ENCODE measurements around the gene RBM41.
A peak's percentile ranks its signal among the peaks of the same experiment; 100 is the strongest.

The RBM41 gene

GRCh38 chrX:107146670-107147069 is 28.0 kb upstream of the RBM41 start:
- H3K4me3 ChIP-seq (ENCODE audit: low read length) = no peak overlapping the region
- no peak for DNase-seq (ENCODE audit: low read depth)
- TF ChIP-seq CTCF (conservative IDR thresholded peaks at IDR 0.05; ENCODE audit: low read depth, low read length) = no peak

GRCh38 chrX:107135965-107136307 is 17.3 kb upstream of the RBM41 start:
- H3K4me3 ChIP-seq (ENCODE audit: low read length) = no peak overlapping the region
- TF ChIP-seq CTCF (conservative IDR thresholded peaks at IDR 0.05; ENCODE audit: low read depth, low read length) = no peak
- DNase-seq (ENCODE audit: low read depth) = no peak

DNA sequence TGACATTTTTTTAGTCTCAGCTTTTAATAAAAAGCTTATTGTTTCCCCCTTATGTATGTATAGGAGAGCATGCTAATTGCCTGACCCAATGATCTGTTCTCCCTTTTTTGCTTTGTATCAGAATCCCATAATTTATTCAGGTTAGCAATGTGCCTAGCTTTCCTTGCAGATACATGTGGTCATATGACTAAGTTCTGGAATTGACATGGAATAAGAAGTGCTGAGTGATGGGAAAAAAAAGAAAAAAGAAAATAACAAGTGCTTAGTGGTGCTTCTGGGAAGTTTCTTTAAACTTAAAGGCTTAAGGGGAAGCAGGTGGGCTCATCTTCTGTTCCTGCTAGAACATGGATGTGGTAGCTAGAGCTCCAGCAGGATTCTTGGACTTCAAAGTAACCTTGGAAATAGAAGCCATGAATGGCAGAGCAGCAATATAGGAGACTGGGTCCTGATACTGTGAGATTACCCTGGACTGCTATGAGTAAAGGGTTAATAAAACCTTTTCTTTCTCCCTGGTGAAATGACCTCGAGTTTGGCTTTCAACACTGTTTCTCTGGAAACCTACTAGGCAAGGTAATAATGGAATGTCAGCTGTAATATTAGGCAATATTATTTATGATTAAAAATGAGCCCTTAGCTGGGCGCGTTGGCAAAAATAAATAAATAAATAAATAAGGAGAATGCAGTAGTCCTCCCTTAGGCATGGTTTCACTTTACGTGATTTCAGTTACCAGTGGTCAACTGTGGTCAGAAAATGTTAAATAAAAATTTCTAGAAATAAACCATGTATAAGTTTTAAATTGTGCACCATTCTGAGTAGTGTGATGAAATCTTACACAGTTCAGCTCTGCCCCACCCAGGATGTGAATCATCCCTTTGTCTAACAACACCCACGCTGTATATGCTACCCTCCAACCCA is 16.7 kb upstream of the RBM41 start:
- no peak for TF ChIP-seq CTCF (conservative IDR thresholded peaks at IDR 0.05; ENCODE audit: low read depth, low read length)
- no peak for DNase-seq (ENCODE audit: low read depth)
- no peak overlapping the region for H3K4me3 ChIP-seq (ENCODE audit: low read length)

GRCh38 chrX:107123750-107124149 is 5.1 kb upstream of the RBM41 start:
- TF ChIP-seq CTCF (conservative IDR thresholded peaks at IDR 0.05; ENCODE audit: low read depth, low read length) = no peak
- no peak for DNase-seq (ENCODE audit: low read depth)

DNA sequence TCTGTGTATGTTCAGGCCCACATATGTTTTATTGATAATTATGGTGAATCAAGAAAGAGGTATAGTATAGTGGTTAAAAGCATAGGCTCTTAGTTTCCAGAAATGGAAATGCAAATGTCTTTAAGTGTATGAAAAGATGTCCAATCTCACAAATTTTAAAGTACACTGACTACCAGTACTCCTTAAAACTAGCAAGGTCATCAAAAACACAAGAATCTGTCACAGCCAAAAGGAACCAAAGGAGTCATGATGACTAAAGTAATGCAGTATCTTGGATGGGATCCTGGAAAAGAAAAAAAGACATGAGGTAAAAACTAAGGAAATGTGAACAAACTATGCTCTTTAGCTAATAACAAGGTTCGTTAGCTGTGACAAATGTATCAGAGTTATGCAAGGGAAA is 661 bp upstream of the RBM41 start:
- no peak for TF ChIP-seq CTCF (conservative IDR thresholded peaks at IDR 0.05; ENCODE audit: low read depth, low read length)
- H3K4me3 ChIP-seq (ENCODE audit: low read length) = no peak overlapping the region
- no peak for DNase-seq (ENCODE audit: low read depth)

More at GRCh38 chrX:107123750-107124149, 5.1 kb upstream of the RBM41 start:
- no peak overlapping the region for H3K4me3 ChIP-seq (ENCODE audit: low read length)

GRCh38 chrX:107117993-107118321 is 665 bp downstream of the RBM41 start:
- peak overlapping the region; percentile 62 for H3K4me3 ChIP-seq (ENCODE audit: low read length)
- DNase-seq (ENCODE audit: low read depth) = no peak
- no peak for TF ChIP-seq CTCF (conservative IDR thresholded peaks at IDR 0.05; ENCODE audit: low read depth, low read length)

- DNase-seq (ENCODE audit: low read depth) = no peak
- no peak for TF ChIP-seq CTCF (conservative IDR thresholded peaks at IDR 0.05; ENCODE audit: low read depth, low read length)
- H3K4me3 ChIP-seq (ENCODE audit: low read length) = no peak overlapping the region
These were observed 11.2 kb downstream of the RBM41 start for GRCh38 chrX:107107459-107107858.

All from retinal pigment epithelial cell (primary cell).